Thyroid gland (tissue), 4 donors: ENCODE results near the gene FHIT. TPM values are rescaled to one million over a fixed set of nuclear protein-coding genes. Genes with fewer than 3 reads are reported as not detected.

Source experiments
- DNase-seq, 2 donors: peaks; one replicate each; pipeline ENCODE4 v3.0.0-alpha.2; 2019
- H3K27ac ChIP-seq, 3 donors: fragments of 200-600 bp; sonication (generic); 1 replicate in 2 of 3; 2 replicates in 1 of 3; pipeline ENCODE4 v1.5.1; 2016 to 2019; ENCODE audit warnings: mild to moderate bottlenecking in 1 of 3, moderate library complexity in 1 of 3
- H3K27me3 ChIP-seq: fragments of 200-600 bp; sonication (generic); one replicate; pipeline ENCODE4 v1.5.1; 2019
- H3K36me3 ChIP-seq, 2 donors: fragments of 200-600 bp; sonication (generic); one replicate each; pipeline ENCODE4 v1.5.1; 2016 to 2019
- H3K4me1 ChIP-seq, 2 donors: fragments of 200-600 bp; sonication (generic); one replicate each; pipeline ENCODE4 v1.5.1; 2017 to 2019
- H3K4me3 ChIP-seq, 3 donors: fragments of 200-600 bp; sonication (generic); replicated peaks in 1 of 3; 1 replicate in 2 of 3; 2 replicates in 1 of 3; pipeline ENCODE4 v1.5.1; 2016; ENCODE audit warnings: mild to moderate bottlenecking in 1 of 3
- H3K9me3 ChIP-seq: fragments of 200-600 bp; sonication (generic); one replicate; pipeline ENCODE4 v1.5.1; 2017
- CTCF ChIP-seq, 6 experiments: fragments of 200-600 bp in 3 of 6; fragments of 450-650 bp in 3 of 6; sonication (generic) in 3 of 6; IDR thresholded peaks; one replicate each; pipeline ENCODE4 v1.5.1; 2016 to 2019; ENCODE audit warnings: antibody characterized with exemption in 6 of 6, mild to moderate bottlenecking in 2 of 6, inconsistent platforms in 1 of 6, moderate library complexity in 1 of 6
- POLR2A ChIP-seq, 2 donors: fragments of 450-650 bp; IDR thresholded peaks; one replicate each; pipeline ENCODE4 v1.6.1; 2017; ENCODE audit warnings: antibody characterized with exemption in 2 of 2, mild to moderate bottlenecking in 2 of 2, moderate library complexity in 1 of 2
- WGBS, 2 donors: methylation state at CpG; one replicate each; pipeline ENCODE4 v1.1.5; 2017; 5-methylcytosine and 5-hydroxymethylcytosine counted together
- intact Hi-C: fragments of 100-400 bp; cut with DNase I; formaldehyde crosslinking; loops from one replicate; pipeline ENCODE4 v1.15.1; 2023
- total RNA-seq, 4 donors: library from RNA; depleted of rRNA; stranded (reverse); fragments of >200 nt; gene quantifications; one replicate each; pipeline ENCODE4 v1.2.3, GENCODE V29; 2016

Gene FHIT
- total RNA-seq, 4 donors from 2014 or later = 12.2 to 18.9 (median 16.2) TPM

- DNase-seq = no peak
- no peaks in the 10 kb centered on the region for H3K27me3 ChIP-seq
- 81 to 82% methylated on average over 5 of the region's 5 CpGs for WGBS, 2 donors
- no peaks in the 10 kb centered on the region for H3K36me3 ChIP-seq
- no peak overlapping the region for H3K4me3 ChIP-seq
- TF ChIP-seq CTCF (IDR thresholded peaks at IDR 0.05) (no peak), POLR2A (IDR thresholded peaks at IDR 0.05) (no peak)
- H3K9me3 ChIP-seq = no peaks in the 10 kb centered on the region
- H3K27ac ChIP-seq = no peak overlapping the region
- intact Hi-C loops = no loop called here
- H3K4me1 ChIP-seq = no peaks in the 10 kb centered on the region
These were observed 1154.8 kb downstream of the FHIT start for GRCh38 chr3:60096403-60096802.

GRCh38 chr3:60095930-60096329, 1155.3 kb downstream of the FHIT start:
- no peaks in the 10 kb centered on the region for H3K9me3 ChIP-seq
- 92 to 93% methylated on average over 6 of the region's 6 CpGs for WGBS, 2 donors
- H3K36me3 ChIP-seq = no peaks in the 10 kb centered on the region
- H3K4me3 ChIP-seq = no peak overlapping the region
- no peaks in the 10 kb centered on the region for H3K4me1 ChIP-seq
- H3K27ac ChIP-seq = no peak overlapping the region
- no peaks in the 10 kb centered on the region for H3K27me3 ChIP-seq
- no peak for TF ChIP-seq POLR2A (IDR thresholded peaks at IDR 0.05)
- TF ChIP-seq CTCF (IDR thresholded peaks at IDR 0.05) = no peak
- intact Hi-C loops = no loop called here
- no peak for DNase-seq

- intact Hi-C loops = no loop called here
- TF ChIP-seq CTCF (IDR thresholded peaks at IDR 0.05) (no peak), POLR2A (IDR thresholded peaks at IDR 0.05) (no peak)
These were observed 1155.7 kb downstream of the FHIT start for GRCh38 chr3:60095516-60095915.

GRCh38 chr3:60094392-60094947, 1156.8 kb downstream of the FHIT start:
- WGBS, 2 donors = 83 to 88% methylated on average over 3 of the region's 3 CpGs
- Histone ChIP-seq H3K27ac (no peak overlapping the region), H3K27me3 (no peaks in the 10 kb centered on the region), H3K4me1 (no peaks in the 10 kb centered on the region), H3K4me3 (no peak overlapping the region), H3K36me3 (no peaks in the 10 kb centered on the region), H3K9me3 (no peaks in the 10 kb centered on the region)
- intact Hi-C loops = no loop called here
- DNase-seq = no peak
- TF ChIP-seq POLR2A (IDR thresholded peaks at IDR 0.05) (no peak), CTCF (IDR thresholded peaks at IDR 0.05) (no peak)

More at GRCh38 chr3:60095516-60095915, 1155.7 kb downstream of the FHIT start:
- WGBS, 2 donors = 69 to 80% methylated on average over 4 of the region's 4 CpGs
- Histone ChIP-seq H3K9me3 (no peaks in the 10 kb centered on the region), H3K36me3 (no peaks in the 10 kb centered on the region), H3K4me3 (no peak overlapping the region), H3K4me1 (no peaks in the 10 kb centered on the region), H3K27me3 (no peaks in the 10 kb centered on the region), H3K27ac (no peak overlapping the region)
- no peak for DNase-seq

GRCh38 chr3:60090548-60090947, 1160.7 kb downstream of the FHIT start:
- intact Hi-C loops = no loop called here
- TF ChIP-seq POLR2A (IDR thresholded peaks at IDR 0.05) (no peak), CTCF (IDR thresholded peaks at IDR 0.05) (no peak)
- no peaks in the 10 kb centered on the region for H3K9me3 ChIP-seq
- WGBS, 2 donors = 84 to 87% methylated on average over 3 of the region's 3 CpGs
- DNase-seq = no peak
- H3K36me3 ChIP-seq = no peaks in the 10 kb centered on the region
- H3K4me3 ChIP-seq = no peak overlapping the region
- H3K27ac ChIP-seq = no peak overlapping the region
- no peaks in the 10 kb centered on the region for H3K27me3 ChIP-seq
- no peaks in the 10 kb centered on the region for H3K4me1 ChIP-seq
